GM19238 (cell line): Measurements from ENCODE around the gene ADAM15.

ENCODE experiments used
- DNase-seq: peaks from one replicate; pipeline ENCODE4 v3.0.0; 2011; ENCODE audit warnings: low spot score; ENCODE audit not compliant: insufficient read length

ADAM15 gene

DNA sequence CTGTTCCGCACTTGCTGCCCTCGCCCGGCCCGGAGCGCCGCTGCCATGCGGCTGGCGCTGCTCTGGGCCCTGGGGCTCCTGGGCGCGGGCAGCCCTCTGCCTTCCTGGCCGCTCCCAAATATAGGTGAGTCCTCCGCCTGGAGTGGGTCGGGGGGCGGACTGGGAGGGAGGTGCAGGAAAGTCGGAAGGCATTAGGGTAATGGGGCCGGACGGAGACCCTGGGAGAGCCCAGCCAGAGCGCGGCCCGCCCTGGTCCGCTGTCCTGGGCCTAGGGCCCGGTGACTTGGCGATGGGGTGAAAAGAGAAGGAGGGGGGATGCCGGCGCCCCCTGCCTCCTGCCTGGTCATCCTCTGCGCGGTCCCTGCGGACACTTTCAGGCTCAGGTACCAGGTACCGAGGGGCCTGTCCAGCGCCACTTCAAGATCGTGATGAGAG is 243 bp downstream of the ADAM15 start:
- no peak for DNase-seq

DNA sequence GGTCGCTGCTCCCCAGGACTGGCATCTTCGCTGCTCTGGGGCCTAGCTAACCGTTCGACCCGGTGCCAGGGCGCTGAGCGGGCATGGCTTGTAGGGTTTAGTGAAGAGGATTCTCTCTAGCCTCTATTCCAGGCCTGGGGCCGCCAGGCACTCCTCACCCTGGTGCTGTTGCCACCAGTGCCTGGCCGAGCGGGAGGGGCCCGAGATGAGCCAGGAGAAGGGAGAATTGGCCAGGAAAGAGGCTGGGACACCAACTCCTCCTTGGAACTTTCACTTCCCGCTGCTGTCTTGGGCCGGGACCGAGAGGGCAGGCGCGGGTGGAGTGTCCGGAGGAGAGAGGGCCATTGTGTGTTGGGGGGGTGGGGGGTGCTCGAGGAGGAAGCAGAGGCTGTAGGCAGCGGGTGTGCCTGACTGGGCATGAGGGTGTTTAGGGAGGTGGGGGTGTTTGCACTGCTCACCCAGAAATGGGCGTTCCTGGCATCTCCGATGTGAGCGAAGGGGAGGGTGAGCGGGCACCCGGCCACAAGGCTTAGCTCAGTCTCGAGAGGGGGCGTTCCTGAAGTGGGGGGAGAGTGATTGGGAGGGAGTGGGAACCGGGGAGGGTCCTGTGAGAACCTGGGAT is 772 bp downstream of the ADAM15 start:
- DNase-seq: no peak

DNA sequence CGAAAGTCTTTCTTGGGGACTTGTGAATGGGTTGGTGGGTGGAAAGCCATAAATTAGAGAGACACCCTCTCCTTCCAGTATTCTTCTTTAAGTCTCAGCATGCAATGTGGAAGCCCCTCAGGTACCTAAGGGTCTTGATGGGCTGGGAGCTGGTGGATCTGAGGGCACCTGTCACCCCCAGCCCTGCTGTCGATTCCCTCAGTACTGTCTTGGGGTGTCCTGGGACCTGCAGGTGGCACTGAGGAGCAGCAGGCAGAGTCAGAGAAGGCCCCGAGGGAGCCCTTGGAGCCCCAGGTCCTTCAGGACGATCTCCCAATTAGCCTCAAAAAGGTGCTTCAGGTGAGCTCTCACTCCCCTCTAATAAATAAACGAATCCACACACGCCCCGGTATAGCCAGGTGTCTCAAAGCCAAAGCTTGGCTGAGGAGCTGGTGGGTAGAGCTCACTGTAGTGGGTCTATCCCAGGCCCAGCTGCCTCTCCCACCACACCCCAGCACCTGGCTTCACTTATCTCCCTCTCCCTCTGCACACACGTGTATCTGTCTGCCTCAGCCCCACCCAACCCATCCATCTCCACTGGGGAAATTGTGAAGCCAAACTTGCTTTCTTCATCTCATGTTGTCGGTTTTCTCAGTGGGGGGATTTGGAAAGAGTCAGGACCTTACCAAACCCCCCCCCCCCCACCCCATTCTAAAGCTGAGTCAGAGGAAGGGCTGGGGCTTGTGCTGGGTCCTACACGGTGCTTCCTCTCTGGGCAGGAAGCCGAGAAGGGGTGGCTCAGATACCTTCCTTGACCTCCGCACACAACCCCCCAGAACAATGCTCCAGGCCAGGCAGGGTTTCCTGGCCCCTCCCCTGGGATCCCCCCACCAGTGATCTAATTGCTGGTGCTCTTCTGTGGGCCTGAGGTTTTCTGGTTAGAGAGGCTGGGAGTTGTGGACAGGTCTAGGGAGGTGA is 1.6 kb downstream of the ADAM15 start:
- no peak for DNase-seq

DNA sequence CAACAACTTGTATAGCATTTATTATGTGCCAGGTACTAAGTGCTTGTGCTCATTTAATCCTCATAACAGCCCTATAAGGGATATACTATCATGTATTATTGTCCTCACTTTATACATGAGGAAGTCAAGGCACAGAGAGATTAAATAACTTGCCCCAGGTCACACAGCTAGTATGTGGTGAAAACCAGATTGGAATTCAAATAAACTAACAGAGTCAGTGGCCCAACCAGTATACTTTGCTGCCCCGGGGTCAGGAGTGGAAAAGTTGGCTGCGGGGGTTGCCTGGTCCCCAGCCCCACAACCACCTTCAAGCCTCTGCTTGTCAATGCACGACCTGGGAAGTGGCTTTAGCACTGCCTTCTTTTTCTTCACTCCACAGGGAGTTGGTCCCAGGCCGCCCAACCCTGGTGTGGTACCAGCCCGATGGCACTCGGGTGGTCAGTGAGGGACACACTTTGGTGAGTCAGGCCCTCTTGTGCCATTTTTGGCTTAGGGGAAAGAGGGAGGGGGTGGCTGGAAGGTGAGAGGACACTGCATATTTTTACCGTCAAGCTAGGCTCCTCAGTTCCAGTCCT is 2.5 kb downstream of the ADAM15 start:
- DNase-seq: no peak

DNA sequence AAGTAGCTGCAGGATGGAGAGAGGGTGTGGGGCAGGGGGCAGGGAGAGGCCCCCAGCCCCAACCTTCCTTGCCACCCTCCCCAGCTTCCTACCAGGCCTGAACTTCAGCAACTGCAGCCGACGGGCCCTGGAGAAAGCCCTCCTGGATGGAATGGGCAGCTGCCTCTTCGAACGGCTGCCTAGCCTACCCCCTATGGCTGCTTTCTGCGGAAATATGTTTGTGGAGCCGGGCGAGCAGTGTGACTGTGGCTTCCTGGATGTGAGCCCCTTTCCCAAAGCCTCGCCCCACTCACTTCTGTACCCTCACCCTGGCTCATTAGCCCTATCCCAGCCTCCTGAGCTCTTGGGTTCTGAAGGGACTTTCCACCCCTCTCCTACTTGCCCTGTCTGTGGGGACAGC is 6.0 kb downstream of the ADAM15 start:
- DNase-seq: no peak

DNA sequence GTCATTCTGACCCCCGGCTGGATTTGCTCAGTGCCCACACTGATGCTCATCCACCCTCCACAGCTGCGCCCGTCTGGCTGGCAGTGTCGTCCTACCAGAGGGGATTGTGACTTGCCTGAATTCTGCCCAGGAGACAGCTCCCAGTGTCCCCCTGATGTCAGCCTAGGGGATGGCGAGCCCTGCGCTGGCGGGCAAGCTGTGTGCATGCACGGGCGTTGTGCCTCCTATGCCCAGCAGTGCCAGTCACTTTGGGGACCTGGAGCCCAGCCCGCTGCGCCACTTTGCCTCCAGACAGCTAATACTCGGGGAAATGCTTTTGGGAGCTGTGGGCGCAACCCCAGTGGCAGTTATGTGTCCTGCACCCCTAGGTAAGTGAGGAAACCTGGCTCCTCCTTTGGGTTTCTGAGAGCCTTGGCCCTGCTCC is 6.7 kb downstream of the ADAM15 start:
- DNase-seq: no peak

DNA sequence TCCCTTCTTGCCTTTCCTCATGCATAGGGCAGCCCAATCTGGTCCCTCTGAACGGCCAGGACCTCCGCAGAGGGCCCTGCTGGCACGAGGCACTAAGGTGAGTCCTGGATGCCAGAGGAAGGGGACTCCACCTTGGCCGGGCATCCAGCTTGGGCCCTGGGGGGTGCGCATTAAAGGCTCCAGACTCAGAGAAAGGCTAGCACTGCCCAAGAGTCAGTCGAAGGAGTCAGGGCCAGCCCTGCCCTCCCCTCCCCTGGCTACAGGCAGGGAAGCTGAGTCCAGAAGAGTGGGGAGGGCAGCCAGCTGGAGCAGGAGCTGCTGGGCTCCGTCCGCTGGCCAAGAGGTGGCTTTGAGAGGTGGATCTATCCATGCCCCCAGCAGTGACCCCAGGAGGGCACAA is 9.6 kb downstream of the ADAM15 start:
- DNase-seq: no peak

DNA sequence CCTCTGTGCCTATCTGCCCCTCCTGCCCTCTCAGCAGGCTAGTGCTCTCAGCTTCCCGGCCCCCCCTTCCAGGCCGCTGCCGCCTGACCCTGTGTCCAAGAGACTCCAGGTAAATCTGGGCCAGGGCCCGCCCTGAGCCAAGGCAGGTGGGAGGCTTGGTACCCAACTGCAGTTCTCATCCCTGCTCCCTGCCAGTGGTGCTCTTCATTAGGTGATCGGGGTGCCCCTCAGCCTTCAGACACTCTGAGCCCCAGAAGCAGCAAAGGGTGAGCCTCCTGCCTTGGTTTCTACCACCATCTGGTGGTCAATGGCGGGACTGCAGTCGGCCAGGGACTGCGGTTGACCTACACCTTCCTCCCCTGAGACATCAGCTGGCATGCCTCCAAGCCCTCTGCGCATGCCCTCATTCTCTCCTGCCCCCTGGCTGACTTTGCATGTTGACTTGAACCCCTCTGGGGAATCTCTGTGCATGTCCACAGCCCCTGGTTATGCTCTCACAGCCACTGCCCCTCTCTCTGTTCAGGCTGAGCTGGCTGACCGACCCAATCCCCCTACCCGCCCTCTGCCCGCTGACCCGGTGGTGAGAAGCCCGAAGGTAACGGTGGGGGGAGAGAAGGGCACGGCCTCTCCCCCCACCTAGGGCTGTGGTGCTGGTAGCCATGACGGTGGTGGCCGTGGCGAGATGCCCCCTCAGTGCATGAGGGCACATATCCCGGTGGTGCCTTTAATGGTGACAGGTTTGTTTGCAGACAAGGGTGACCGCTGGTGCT is 10.4 kb downstream of the ADAM15 start:
- DNase-seq: peak; percentile 93

DNA sequence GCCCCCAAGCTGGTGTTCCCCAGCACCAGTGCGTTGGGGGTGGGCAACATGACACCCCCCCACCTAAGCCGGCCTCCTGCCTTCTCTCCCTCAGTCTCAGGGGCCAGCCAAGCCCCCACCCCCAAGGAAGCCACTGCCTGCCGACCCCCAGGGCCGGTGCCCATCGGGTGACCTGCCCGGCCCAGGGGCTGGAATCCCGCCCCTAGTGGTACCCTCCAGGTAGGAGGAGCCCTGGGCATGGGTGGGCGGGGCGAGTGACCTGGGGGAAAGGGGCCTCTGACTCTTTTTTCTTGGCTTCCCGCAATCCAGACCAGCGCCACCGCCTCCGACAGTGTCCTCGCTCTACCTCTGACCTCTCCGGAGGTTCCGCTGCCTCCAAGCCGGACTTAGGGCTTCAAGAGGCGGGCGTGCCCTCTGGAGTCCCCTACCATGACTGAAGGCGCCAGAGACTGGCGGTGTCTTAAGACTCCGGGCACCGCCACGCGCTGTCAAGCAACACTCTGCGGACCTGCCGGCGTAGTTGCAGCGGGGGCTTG is 11.1 kb downstream of the ADAM15 start:
- no peak for DNase-seq

DNA sequence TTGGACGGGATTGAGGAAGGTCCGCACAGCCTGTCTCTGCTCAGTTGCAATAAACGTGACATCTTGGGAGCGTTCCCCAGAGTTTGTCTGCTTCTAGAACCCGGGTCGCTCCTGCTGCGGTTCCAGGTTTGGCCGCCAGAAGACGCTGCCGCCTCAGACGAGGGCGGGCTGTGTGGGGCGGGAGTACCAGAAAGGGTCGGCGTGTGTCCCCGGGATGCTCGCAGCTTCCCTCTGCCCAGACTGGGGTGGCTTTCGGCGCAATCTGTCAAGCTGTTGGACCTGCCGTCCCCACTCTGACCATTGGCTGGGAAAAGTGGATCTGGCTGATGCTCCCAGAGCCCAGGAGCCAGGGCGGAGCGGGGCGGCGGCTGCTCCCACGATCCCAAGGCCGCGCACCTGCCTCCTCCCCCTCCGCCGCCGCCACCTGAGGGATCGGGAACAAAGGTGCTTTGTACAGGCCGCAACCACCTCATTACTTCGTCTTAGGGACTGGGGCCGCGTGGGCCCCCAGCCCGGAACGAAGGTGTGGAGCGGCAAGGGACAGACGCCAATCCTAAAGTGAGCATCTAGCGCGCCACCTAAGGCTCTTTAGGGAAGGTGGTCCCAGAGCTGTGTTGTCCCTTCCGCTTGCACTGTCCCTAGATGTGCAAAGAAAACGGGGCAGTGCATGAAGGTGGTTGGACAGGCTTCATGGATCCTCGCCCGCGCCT is 11.7 kb downstream of the ADAM15 start:
- peak; percentile 80 for DNase-seq

DNA sequence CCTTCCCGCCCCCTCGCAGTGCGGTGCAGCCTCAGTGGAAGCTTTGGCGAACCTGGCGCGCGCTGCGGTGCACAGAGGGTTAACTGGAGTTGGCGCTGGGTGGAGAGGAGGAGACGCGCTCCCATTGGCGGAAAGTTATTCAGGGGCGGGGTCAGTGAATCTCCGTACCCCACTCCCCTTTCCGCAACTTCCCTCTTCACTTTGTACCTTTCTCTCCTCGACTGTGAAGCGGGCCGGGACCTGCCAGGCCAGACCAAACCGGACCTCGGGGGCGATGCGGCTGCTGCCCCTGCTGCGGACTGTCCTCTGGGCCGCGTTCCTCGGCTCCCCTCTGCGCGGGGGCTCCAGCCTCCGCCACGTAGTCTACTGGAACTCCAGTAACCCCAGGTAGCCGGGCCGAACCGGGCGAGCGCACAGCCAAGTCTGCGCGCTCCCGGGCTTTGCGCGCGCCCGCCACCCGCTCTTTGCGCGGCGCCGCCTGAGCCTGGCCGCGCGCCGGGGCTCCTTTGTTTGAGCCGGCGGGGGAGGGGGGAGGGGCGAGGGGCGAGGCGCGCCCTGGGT is 12.5 kb downstream of the ADAM15 start, which contains the start of gene EFNA4:
TSS of gene EFNA4 (plus strand) at position 191 of the 561 bp plus-strand sequence. CDS start at position 275, 84 bp downstream.
- DNase-seq: peak; percentile 93

DNA sequence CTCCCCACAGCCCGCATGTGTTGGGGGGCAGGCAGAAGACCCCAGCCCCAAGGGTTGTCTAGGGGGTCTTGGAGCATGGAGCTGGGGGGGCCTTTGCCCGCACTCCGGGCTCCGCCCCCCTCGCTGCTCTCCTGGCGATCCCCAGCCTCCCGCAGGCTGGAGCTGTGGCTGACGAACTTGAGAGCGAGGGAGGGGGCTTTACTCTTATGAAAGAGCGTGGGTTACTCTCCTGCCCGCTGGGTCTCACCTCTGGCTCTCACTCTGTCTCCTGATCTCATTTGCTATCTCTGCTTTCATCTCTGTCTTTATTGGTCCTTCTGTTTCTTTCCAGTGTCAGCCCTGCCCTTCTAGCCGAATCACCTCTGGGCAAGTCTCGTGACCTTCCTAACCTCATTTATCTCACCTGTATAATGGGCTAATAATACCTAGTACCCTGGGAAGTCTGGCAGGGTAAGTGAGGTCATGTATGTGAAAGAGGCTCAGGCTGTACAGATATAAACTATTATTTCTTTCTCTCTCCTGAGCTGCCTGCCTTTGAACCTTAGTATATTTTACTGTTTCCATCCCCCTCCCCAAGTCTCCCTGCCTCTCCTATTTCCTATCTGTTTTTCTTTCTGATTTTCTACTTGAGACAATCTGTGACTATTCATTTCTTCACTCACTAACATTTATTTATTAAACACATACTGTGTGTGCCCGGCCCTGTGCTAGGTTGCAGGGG is 13.2 kb downstream of the ADAM15 start:
- no peak for DNase-seq

DNA sequence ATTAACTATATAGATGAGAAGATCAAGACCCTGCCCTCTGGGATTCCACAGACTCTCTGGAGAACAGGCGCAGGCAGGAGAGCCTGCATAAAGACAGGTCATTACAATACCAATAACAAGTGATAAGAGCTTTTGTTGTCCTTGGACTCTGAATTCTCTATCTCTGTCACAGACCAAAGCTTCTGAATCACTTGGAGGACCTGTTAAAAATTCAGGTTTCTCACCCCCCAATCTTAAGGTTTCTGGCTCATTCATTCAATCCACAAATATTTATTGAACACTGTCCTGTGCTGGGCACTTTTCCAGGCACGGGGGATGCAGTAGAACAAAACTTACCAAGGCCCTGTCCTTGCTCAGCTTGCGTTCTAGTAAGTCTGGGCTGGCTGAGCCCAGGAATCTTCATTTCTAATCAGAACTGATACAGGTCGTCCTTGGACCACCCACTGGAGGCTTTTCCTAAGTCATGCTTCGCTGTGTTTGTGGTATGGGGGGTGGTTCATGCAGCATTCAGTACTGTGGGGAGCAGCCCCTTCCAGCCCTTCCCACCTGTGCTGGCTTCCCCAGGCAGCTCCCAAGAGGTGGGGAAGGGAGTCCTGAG is 13.8 kb downstream of the ADAM15 start:
- DNase-seq: no peak

DNA sequence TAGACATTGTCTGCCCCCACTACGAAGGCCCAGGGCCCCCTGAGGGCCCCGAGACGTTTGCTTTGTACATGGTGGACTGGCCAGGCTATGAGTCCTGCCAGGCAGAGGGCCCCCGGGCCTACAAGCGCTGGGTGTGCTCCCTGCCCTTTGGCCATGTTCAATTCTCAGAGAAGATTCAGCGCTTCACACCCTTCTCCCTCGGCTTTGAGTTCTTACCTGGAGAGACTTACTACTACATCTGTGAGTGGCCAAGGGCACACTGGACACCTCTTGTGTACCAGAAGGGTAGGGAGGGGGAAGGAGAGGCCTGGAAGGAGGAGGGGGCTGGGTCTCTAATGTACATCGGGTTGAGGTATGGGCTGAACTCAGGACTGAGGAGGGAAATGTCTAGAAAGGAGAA is 15.7 kb downstream of the ADAM15 start:
- no peak for DNase-seq

DNA sequence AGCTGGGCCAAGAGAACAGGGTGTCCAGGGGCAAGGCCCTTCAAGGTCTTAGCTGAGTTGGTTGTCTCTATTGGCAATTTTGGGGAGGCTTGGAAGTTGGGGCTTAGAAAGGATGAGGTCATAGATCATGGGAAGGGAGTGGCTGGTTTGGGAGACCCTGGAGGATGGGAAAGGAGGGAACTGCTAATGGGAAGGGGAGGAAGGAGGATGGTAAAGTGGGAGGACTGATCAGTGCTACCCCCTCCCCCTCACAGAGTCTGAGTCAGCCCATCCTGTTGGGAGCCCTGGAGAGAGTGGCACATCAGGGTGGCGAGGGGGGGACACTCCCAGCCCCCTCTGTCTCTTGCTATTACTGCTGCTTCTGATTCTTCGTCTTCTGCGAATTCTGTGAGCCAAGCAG is 17.5 kb downstream of the ADAM15 start:
- DNase-seq: no peak

DNA sequence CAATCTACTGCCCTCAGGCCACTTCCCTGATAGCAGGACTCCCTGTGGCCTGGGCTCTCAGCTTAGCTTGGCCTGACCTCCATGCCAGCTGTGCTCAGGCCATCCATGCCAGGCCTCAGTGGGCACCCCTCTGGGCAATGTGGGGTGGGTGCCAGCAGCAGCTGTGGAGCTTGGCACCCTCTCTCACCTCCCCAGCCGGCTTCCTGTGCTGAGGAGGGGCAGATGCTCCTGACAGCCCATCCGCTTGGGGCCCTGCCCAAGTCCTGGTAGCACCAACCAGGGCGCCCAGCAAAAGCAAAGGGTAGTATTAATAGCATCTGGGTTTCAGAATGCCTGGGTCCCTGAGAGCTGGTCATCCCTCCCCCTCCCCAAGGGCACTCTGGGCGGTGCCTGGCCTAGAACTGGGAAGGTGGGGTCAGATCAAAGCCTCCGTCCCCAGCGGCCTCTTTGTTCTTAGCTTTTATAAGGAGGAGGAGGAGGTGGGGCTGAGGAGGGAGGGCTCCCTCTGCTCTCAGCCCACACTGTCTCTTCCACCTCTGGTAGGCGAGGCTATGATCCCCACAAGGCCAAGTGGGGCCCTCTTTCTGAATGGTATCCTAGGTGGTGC is 18.5 kb downstream of the ADAM15 start:
- DNase-seq: no peak

DNA sequence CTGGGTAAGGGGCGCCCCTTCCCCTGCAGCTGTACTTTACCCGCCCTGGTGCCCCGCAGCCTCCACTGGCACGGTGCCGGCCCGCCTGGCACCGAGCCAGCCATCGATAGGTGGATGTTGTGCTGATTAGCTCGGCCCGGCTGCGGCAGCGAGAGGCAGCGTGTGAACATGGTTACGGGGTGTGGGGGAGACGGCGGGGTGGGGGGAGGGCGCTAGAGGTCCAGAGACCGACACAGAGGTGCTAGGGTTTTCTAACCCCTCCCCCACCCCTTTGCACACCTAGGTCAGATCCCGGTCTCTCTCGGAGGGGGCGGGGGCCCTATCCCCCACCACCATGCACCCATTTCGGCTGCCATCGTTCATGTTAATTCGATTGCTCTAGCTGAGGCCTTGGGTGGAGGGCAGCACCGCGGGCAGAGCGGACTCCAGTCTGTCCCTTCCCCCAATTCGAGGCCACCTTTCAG is 19.1 kb downstream of the ADAM15 start:
- no peak for DNase-seq

DNA sequence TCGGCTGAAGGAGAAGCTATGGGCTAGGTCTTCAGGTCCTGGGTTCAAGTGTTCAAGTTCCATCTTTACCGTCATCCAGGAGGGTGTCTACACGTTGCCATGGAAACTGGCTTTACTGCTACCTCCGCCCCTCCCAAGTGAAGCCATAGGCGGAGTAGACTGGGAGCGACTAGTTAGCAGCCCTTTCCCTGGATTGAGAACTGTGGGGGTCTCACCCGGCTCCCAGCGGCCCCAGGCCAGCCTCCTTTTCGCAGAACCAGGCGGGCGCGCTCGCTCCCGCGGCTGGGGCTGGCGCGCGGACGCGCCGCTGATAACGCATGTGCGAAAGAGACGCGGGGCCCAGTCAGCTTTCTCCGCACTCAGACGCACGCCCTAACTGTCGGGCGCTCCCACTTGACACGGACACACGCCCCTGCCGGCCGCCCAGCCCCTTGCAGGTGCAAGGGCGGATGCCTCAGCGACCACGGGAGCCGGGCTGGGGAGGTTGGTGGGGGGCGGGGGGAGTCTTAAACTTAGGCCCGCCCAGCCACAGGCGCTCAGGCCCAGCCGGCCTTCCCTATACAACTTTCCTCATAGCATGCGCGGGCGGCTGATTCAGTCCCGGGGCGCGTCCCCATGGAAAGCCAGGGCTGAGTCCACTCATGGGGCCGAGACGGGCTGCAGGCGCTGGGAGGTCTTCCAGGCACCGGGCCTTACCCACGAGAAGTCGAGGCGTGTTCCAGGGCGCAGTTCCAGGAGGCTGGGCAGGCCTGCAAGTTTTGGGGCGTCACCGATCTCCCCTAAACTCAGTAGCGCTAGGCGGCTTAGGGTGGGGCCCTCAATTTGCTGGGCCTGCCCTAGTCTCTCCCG is 19.8 kb downstream of the ADAM15 start:
- peak; percentile 85 for DNase-seq
